Suprapubic skin (tissue), 4 donors: ENCODE results near the gene RBM28. TPM values are rescaled to one million over a fixed set of nuclear protein-coding genes. Genes with fewer than 3 reads are reported as not detected.

Experiments used
- DNase-seq, 2 donors: peaks; one replicate each; pipeline ENCODE4 v3.0.0-alpha.2; 2019; ENCODE audit warnings: low spot score in 2 of 2
- H3K27ac ChIP-seq: fragments of 200-600 bp; sonication (generic); one replicate; pipeline ENCODE4 v1.5.1; 2019
- H3K27me3 ChIP-seq: fragments of 200-600 bp; sonication (generic); one replicate; pipeline ENCODE4 v1.5.1; 2019
- H3K36me3 ChIP-seq: fragments of 200-600 bp; sonication (generic); one replicate; pipeline ENCODE4 v1.5.1; 2019
- H3K4me1 ChIP-seq: fragments of 200-600 bp; sonication (generic); one replicate; pipeline ENCODE4 v1.5.1; 2019
- H3K4me3 ChIP-seq: fragments of 200-600 bp; sonication (generic); one replicate; pipeline ENCODE4 v1.5.1; 2019; ENCODE audit warnings: mild to moderate bottlenecking
- H3K9me3 ChIP-seq: fragments of 200-600 bp; sonication (generic); one replicate; pipeline ENCODE4 v1.5.1; 2019
- EP300 ChIP-seq: sonication (generic); formaldehyde crosslinking; IDR thresholded peaks from one replicate; pipeline ENCODE4 v1.6.1; 2017; ENCODE audit warnings: antibody characterized with exemption
- POLR2A ChIP-seq, 2 donors: fragments of 450-650 bp; IDR thresholded peaks; one replicate each; pipeline ENCODE4 v1.6.1; 2017; ENCODE audit warnings: antibody characterized with exemption in 2 of 2, mild to moderate bottlenecking in 2 of 2, moderate library complexity in 2 of 2
- POLR2AphosphoS5 ChIP-seq, 3 donors: sonication (generic); formaldehyde crosslinking; IDR thresholded peaks; one replicate each; pipeline ENCODE4 v1.6.1; 2017; ENCODE audit warnings: antibody characterized with exemption in 3 of 3
- WGBS: methylation state at CpG from one replicate; pipeline ENCODE4 v1.1.5; 2018; 5-methylcytosine and 5-hydroxymethylcytosine counted together
- total RNA-seq, 4 donors: library from RNA; depleted of rRNA; stranded (reverse); fragments of >200 nt; gene quantifications; one replicate each; pipeline ENCODE4 v1.1.0, GENCODE V29; 2016
- TF ChIP-seq, protein P1 (sequence below), 2 donors: fragments of 200-600 bp in 1 of 2; fragments of 450-650 bp in 1 of 2; sonication (generic) in 1 of 2; IDR thresholded peaks; one replicate each; pipeline ENCODE4 v1.5.1; 2016 to 2019; ENCODE audit warnings: antibody characterized with exemption in 2 of 2, mild to moderate bottlenecking in 1 of 2, moderate library complexity in 1 of 2

The RBM28 gene
- total RNA-seq, 4 donors from 2014 or later: 16.9 to 34.9 (median 25.6) TPM

DNA sequence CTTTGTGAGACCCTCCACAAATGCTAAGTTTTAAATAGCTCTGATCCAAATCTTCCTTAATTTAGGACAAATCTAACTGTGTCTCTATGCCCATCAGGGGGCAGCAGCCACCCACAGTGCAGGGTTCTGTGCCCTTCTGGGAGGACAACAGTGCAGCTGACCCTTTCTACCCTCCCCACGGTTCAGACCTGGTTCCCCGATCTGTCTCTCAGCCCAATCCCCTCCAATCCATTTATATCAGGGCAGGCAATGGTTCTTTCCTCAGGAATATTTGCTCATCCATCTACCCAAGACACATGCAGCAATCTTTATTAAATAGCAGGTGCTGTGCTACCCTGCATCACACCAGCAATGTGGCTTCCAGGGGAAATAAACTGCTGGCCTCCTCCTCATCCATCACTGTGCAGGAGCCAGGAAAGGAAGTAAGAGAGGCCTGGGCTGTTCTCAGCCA lies 4.0 kb upstream of the RBM28 start:
- no peak overlapping the region for H3K4me3 ChIP-seq
- WGBS: 11% methylated on average over 2 of the region's 2 CpGs
- no peak for DNase-seq

DNA sequence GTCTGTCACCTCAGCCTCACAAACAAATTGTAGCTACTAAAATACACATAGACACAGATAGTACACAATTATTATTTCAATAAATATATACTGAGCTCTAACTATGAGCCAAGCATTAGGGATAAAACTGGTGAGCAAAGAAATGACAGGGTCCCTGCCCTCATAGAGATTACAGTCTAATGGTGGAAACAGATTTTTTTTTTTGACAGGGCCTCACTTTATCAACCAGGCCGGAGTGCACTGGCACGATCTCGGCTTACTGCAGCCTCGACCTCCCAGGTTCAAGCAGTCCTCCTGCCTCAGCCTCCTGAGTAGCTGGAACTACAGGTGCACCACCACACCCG lies 695 bp upstream of the RBM28 start:
- TF ChIP-seq, protein P1, sequence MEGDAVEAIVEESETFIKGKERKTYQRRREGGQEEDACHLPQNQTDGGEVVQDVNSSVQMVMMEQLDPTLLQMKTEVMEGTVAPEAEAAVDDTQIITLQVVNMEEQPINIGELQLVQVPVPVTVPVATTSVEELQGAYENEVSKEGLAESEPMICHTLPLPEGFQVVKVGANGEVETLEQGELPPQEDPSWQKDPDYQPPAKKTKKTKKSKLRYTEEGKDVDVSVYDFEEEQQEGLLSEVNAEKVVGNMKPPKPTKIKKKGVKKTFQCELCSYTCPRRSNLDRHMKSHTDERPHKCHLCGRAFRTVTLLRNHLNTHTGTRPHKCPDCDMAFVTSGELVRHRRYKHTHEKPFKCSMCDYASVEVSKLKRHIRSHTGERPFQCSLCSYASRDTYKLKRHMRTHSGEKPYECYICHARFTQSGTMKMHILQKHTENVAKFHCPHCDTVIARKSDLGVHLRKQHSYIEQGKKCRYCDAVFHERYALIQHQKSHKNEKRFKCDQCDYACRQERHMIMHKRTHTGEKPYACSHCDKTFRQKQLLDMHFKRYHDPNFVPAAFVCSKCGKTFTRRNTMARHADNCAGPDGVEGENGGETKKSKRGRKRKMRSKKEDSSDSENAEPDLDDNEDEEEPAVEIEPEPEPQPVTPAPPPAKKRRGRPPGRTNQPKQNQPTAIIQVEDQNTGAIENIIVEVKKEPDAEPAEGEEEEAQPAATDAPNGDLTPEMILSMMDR (IDR thresholded peaks at IDR 0.05): no peak
- WGBS: 87% methylated on average over 5 of the region's 5 CpGs
- H3K27ac ChIP-seq: no peak overlapping the region
- peaks cover 27% of the 10 kb centered on the region for H3K4me1 ChIP-seq
- H3K36me3 ChIP-seq: peaks cover 5% of the 10 kb centered on the region
- H3K9me3 ChIP-seq: no peaks in the 10 kb centered on the region
- H3K4me3 ChIP-seq: no peak overlapping the region
- DNase-seq: no peak
- no peaks in the 10 kb centered on the region for H3K27me3 ChIP-seq

More for the DNA sequence above, 4.0 kb upstream of the RBM28 start:
- no peak for TF ChIP-seq POLR2A (IDR thresholded peaks at IDR 0.05)
- TF ChIP-seq EP300: no peak
- TF ChIP-seq, protein P1 (IDR thresholded peaks at IDR 0.05): peak; percentile 41 to 43
- TF ChIP-seq POLR2AphosphoS5 (IDR thresholded peaks at IDR 0.05): no peak
- no peak overlapping the region for H3K27ac ChIP-seq
- peaks cover 25% of the 10 kb centered on the region for H3K27me3 ChIP-seq
- H3K4me1 ChIP-seq: peaks cover 28% of the 10 kb centered on the region
- no peaks in the 10 kb centered on the region for H3K36me3 ChIP-seq
- H3K9me3 ChIP-seq: no peaks in the 10 kb centered on the region

DNA sequence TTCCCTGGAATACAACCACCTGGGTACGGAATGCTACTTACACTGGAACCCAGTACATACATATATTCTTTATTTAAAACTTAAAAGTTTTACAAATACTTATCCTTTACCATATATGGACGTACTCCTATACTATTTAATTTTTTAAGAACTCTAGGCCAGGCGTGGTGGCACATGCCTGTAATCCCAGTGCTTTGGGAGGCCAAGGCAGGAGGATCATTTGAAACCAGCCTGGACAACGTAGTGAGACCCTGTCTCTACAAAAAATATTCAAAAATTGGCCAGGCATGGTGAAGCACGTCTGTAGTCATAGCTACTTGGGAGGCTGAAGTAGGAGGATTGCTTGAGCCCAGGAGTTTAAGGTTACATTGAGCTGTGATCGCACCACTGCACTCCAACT lies 2.0 kb downstream of the RBM28 start:
- no peak for DNase-seq
- H3K27ac ChIP-seq: no peak overlapping the region
- 87% methylated on average over 6 of the region's 6 CpGs for WGBS
- peaks cover 29% of the 10 kb centered on the region for H3K36me3 ChIP-seq
- peaks cover 23% of the 10 kb centered on the region for H3K4me1 ChIP-seq
- H3K4me3 ChIP-seq: no peak overlapping the region
- no peaks in the 10 kb centered on the region for H3K27me3 ChIP-seq
- no peaks in the 10 kb centered on the region for H3K9me3 ChIP-seq
- TF ChIP-seq, protein P1 (IDR thresholded peaks at IDR 0.05): no peak
- TF ChIP-seq POLR2AphosphoS5 (IDR thresholded peaks at IDR 0.05): no peak
- no peak for TF ChIP-seq POLR2A (IDR thresholded peaks at IDR 0.05)
- no peak for TF ChIP-seq EP300

DNA sequence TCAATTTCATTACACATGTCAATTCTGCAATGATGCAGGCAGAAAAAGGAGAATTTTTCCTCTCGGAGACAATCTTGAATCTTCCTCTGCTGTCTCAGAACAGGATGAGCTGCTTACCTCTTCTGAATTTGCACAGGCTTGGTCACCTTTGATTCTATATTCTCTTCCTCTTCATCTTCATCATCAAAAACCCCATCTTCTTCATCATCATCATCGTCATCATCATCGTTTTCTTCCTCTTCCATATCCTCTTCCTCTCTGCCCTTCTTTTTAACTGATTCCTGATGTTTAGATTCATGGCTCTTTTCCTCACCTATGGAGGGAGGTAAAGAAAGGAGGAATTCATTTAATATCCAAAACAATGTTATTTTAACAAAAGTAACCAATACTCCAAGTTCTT lies 8.0 kb downstream of the RBM28 start:
- no peak for DNase-seq
- Histone ChIP-seq H3K27me3 (no peaks in the 10 kb centered on the region), H3K27ac (no peak overlapping the region), H3K4me1 (no peaks in the 10 kb centered on the region), H3K9me3 (no peaks in the 10 kb centered on the region), H3K36me3 (peaks cover 84% of the 10 kb centered on the region), H3K4me3 (no peak overlapping the region)
- WGBS: 89% methylated on average over 3 of the region's 3 CpGs
- TF ChIP-seq EP300: no peak
- TF ChIP-seq POLR2AphosphoS5 (IDR thresholded peaks at IDR 0.05): no peak
- TF ChIP-seq POLR2A (IDR thresholded peaks at IDR 0.05): no peak
- TF ChIP-seq, protein P1 (IDR thresholded peaks at IDR 0.05): no peak

DNA sequence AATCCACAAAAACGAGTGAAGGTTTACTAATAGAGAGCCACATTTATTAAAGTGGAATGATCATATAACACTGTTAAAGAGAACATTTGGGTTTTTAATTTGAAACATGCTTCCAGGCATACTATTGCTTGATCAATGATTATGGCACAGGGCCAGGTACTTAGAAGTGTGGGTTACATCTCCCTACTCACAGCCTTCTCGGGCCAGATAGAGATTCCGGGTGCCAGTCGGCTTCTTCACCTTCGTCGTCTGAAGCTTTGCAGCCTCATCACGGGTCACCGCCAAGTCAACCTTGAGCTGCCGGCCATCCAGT lies 19.4 kb downstream of the RBM28 start:
- Histone ChIP-seq H3K4me3 (no peak overlapping the region), H3K27me3 (no peaks in the 10 kb centered on the region), H3K36me3 (peaks cover 100% of the 10 kb centered on the region), H3K9me3 (no peaks in the 10 kb centered on the region), H3K27ac (no peak overlapping the region), H3K4me1 (no peaks in the 10 kb centered on the region)
- 88% methylated on average over 9 of the region's 9 CpGs for WGBS
- TF ChIP-seq POLR2A (IDR thresholded peaks at IDR 0.05): no peak
- TF ChIP-seq POLR2AphosphoS5 (IDR thresholded peaks at IDR 0.05): no peak
- no peak for DNase-seq
